HG03097 (cell line): Measurements from ENCODE around the gene OR13C9.
"Not testable (repeated sequence)": the region's sequence is repeated elsewhere in the genome, so short reads cannot be mapped to it uniquely, and the experiment has no call there.

Experiments
- ATAC-seq: cut with Tn5 transposase; IDR thresholded peaks from one replicate; pipeline ENCODE4 v1.9.1; 2021; ENCODE audit not compliant: unreplicated experiment, low FRiP score

The OR13C9 gene, protein sequence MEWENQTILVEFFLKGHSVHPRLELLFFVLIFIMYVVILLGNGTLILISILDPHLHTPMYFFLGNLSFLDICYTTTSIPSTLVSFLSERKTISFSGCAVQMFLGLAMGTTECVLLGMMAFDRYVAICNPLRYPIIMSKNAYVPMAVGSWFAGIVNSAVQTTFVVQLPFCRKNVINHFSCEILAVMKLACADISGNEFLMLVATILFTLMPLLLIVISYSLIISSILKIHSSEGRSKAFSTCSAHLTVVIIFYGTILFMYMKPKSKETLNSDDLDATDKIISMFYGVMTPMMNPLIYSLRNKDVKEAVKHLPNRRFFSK

DNA sequence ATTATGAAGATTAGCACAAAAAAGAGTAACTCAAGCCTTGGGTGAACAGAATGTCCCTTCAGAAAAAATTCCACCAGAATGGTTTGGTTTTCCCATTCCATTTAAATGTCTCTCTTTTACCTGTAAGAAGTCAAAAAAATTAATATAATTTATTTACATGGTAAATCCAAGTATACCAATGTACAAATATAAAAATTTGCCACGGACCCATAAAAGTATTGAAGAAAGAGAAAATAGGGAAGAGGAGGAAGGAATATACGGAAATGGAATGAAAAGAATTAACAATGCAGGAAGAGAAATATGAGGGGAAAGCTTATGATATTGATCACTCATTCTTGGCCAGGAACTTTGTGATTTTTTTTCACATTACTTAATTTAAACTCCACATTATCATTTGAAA lies at the start of gene OR13C9:
Gene OR13C9, minus strand, starts transcription at position 101 of the 400 bp plus-strand sequence. Its CDS starts 0 bp downstream, at position 101.
- ATAC-seq = no peak

DNA sequence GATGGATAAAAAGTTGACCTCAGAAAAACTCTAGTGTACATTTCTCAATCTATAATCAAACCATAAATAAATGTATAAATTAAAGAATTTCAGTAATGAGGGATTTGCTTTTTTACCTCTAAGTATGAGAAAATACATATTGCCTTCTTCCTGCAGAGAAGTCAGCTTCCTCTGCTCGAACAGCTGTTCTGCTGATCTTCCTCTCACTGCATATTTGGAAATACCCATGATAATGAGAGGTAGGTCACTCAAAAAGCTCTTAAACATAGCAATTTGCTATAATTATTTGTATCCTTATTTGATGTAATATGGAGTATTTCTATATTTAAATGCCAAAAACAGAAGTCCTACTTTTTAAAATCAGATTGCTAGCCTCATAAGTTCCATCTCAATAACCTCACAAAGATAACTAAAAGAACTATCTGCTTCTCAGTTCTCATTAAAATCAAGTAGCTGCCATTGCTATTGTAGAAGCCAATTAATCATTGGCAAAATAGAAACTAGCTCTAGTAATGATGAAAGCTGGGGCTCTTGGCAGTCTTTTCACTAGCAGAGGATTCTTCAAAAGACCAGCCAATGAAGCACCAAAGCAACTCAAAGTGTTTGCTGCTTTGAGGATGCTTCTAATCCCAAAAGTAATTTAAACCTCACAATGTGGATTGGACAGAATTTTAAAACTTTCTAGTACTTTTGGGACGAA lies 40.6 kb upstream of the OR13C9 start:
- no peak for ATAC-seq

DNA sequence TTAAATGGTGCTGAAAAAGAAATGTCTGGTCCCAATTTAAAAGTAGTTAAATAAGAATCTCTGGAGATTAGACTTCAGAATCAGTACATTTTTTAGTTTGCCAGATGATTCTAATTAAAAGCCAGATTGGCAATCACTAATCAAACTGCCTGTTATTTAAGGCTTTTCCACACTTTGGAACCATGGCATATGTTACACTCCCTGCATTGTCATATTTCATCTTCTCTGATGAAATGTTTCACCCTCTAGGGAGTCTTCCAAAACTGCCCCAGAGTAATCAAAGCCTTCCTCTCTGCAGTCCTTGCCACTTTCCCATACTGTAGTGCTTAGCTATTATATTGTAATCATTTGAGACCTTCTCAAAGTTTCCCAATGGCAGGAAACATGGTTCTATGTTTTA lies 17.5 kb upstream of the OR13C9 start:
- no peak for ATAC-seq

DNA sequence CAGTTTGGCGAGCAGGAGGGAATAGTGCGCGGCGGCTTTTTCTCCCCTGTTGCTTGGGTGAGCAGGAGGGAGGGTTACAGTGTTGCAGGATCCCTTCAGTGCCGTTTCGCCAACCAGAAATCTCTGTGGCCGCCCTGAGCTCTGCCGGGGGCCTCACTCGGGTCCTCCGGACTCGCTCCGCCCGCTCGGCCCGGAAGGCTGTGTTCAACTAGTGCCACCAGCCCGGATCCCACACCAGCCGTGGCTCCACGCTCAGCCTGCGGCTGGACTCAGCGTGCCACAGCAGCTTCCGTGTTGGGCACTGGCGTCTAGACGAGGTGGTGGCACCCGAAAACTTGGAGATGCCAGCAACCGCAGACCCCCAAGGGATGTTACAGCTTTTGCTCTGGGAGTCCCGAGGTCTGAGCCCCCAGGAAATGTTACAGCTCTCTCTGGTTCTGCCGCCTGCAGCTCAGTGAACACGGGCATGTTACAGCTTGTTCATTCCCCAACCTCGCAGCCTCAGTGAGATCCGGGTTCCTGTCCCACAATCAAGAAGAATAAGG lies 16.0 kb upstream of the OR13C9 start:
- no peak for ATAC-seq

DNA sequence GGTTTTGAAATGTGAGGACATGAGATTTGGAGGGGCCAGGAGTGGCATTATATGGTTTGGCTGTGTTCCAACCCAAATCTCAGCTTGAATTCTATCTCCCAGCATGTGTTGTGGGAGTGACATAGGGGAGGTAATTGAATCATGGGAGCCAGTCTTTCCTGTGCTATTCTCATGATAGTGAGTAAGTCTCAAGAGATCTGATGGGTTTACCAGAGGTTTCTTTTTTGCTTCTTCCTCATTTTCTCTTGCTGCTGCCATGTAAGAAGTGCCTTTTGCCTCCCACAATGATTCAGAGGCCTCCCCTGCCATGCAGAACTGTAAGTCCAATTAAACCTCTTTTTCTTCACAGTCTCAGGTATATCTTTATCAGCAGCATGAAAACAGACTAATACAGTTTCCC lies 8.0 kb upstream of the OR13C9 start:
- not testable (repeated sequence) for ATAC-seq

DNA sequence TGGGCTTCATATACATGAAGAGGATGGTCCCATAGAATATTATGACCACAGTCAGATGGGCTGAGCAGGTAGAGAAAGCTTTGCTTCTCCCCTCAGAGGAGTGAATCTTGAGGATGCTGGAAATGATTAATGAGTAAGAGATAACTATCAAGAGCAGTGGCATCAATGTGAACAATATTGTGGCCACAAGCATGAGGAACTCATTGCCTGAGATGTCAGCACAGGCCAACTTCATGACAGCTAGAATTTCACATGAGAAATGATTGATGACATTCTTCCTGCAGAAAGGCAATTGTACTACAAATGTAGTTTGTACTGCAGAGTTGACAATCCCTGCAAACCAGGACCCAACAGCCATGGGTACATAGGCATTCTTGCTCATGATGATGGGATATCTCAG lies 586 bp downstream of the OR13C9 start:
- no peak for ATAC-seq

DNA sequence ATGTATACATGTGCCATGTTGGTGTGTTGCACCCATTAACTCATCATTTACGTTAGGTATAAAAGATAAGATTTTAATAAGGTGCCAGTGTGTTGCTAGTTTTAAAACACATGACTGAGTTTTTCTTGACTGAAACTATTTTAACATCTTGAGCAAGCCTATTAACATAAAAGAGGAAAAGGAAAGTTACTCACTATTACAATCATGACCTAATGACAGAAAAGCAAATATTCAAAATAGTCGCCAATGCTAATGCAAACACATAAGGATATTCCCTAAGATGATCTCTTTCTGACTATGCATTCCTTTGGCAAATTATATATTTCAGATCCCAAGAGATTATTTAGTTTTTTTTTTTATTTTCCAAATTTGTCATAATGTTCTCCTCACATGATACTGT lies 6.8 kb downstream of the OR13C9 start:
- ATAC-seq = no peak

DNA sequence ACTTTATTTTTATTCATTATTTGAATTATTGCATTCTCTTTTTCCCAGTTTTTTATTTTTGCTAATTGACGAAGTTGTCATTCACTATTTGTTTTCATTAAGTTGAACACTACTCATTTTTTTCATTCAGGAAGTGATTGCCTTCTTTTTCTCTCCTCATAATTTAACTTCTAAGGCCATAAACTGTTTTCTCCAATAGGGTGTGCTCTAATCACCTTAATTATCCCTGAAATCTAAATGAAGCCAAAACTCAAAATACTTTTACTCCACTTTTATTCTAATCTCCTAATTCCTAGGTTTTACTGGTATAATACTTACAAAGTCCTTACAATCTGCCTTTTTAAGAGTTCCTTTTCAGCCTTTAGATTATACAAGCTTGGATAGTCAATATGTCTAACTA lies 9.7 kb downstream of the OR13C9 start:
- no peak for ATAC-seq

DNA sequence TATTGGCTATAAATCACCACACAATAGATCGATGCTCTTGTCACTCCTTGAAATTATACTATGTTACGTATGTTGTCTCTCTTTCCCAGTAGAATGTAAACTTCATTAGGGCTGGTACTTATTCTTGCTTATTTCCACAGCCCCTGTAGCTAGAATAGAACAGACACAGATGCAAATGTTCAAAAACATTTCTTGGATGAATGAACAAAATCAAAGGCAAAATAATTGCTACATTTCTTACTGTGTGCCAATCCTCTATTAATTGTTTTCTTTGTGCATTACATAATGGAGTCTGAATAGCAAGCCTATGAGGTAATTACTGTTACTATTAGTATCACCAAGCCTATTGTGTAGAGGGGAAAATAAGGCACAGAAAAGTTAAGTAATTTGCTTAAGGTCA lies 11.9 kb downstream of the OR13C9 start:
- no peak for ATAC-seq

DNA sequence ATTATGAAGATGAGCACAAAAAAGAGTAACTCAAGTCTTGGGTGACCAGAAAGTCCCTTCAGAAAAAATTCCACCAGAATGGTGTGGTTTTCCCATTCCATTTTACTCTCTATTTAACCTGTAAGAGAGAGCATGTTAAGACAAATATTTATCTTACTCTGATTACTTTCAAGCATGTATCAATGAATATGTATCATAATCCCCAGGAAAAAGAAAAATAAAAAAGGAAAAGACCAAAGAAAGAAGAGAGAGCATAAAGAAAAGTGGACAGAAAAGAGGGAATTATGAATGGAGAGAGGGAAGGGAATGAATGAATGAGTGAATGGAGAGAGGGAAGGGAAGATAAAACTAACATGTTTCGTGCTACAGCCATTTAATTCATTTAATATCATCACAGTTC lies 12.5 kb downstream of the OR13C9 start, which contains the start of gene OR13C2:
Gene OR13C2, minus strand, starts transcription at position 101 of the 400 bp plus-strand sequence. Its CDS starts 0 bp downstream, at position 101.
- not testable (repeated sequence) for ATAC-seq

DNA sequence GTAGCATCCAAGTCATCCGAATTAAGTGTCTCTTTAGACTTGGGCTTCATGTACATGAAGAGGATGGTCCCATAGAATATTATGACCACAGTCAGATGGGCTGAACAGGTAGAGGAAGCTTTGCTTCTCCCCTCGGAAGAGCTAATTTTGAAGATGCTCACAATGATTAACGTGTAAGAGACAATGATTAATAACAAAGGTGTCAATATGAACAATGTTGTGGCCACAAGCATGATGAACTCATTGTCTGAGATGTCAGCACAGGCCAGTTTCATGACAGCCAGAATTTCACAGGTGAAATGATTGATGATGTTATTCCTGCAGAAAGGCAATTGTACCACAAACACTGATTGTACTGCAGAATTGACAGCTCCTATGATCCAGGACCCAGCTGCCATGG lies 13.2 kb downstream of the OR13C9 start:
- no peak for ATAC-seq

DNA sequence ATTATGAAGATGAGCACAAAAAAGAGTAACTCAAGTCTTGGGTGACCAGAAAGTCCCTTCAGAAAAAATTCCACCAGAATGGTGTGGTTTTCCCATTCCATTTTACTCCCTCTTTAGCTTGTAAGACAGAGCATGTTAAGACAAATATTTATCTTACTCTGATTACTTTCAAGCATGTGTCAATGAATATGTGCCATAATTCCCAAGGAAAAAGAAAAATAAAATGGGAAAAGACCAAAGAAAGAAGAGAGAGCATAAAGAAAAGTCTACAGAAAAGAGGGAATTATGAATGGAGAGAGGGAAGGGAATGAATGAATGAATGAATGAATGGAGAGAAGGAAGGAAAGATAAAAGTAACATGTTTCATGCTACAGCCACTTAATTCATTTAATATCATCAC lies 18.7 kb downstream of the OR13C9 start, which contains the start of gene OR13C5:
Gene OR13C5, minus strand, starts transcription at position 101 of the 400 bp plus-strand sequence. Its CDS starts 0 bp downstream, at position 101.
- not testable (repeated sequence) for ATAC-seq

DNA sequence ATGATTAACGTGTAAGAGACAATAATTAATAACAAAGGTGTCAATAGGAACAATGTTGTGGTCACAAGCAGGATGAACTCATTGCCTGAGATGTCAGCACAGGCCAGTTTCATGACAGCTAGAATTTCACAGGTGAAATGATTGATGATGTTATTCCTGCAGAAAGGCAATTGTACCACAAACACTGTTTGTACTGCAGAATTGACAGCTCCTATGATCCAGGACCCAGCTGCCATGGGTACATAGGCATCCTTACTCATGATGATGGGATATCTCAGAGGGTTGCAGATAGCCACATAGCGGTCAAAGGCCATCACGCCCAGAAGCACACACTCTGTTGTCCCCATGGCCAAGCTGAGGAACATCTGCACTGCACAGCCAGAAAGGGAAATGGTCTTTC lies 19.3 kb downstream of the OR13C9 start:
- not testable (repeated sequence) for ATAC-seq

DNA sequence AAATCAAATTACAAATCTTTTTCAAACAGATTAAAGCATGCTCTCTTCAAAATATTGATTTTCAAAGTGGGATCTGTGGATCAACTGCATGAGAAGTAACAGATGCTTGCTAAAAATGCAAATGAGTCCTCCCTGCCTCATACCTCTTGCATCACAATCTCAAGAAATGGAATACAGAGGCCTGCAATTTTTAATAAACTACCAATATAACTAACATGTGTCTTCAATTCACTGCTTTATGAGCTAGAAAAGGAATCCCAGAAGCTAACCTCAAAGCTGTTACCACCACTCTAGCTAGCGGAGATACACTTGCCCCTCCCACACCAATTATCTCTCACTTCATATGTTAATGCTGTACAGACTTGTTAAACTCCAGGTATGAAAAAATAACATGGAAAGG lies 28.4 kb downstream of the OR13C9 start:
- no peak for ATAC-seq

DNA sequence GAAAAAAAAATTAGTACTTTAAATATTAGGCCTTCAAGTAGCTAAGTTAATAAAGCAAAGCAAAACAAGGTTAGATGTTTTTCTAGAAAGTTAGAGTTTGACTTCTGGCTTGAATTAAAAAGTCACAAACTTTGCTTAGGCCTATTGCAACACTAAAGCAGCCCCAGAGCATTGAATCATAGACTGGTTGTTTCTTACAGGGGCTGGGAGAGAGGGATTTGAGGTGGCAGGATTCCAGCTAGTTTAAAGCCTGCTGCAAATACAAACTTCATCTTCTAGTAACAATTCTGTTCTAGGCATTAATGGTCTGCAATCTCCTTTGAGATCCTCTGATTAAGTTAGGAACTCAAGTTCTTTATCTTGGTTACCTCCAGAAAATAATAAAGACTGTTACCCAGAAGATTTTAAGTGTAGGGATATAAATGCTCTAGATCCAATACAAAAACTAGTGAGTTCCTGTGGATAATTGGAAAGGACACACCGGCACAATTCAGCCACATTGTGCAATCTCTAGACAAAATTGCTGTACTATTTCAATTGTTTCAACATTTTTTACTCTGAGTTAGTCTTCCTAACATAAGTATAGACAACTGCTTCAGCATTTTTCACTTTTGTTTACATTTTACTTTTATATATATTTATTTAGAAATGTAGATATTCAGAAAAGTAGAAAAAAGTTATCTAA lies 31.4 kb downstream of the OR13C9 start:
- ATAC-seq = no peak

DNA sequence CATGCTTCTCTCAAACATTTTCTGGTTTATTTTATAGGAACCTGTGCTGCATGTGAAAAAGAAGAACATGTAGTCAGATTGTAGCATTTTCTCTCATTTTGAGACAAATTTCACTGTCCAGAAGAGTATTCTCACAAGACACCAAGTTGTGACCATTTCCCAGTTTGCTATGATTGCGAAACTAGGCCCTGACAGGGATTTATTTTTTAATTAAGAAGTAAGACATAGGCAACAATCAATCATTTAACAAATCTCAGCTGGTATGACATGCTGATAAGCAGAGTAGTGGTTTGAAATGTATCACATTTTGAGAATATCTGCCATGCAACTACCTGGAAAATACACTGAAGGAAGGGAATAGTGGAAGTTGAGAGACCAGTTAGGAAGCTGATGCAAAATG lies 37.4 kb downstream of the OR13C9 start:
- no peak for ATAC-seq

DNA sequence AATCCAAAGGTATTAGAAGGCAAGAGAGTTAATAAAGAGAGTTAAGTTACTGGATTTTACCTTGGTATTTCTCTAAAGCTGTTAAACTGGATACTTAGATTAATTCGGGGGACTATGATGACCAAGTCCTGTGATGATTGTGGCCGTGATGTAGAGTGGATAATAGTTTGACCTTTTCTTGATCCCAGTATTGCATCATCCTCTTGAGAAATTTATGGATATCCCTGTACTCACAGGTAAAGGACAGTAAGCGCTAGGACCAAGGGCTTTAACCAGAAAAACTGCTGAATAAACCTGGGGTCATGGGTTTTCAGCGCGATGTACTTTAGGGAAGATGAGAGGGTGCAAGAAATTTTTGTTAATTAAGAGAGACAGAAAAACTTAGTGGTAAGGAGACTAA lies 40.7 kb downstream of the OR13C9 start:
- ATAC-seq = no peak

DNA sequence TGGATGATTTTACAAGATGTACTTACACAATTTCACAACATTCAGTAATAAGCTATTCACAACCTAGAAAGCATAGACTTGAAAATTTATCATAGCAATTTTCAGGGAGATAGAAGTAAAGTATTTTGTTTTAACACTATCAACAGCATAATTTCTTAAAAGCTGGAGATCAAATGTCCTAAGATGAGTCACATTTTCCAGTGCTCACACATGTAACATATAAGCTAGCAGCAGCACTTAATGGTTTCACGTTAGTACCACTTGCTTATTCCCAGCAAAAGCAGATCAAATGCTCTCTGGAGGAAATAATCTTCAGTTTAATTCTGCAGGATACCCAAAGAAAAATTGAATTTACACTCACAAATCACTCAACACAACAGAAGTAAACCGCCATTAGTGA lies 42.5 kb downstream of the OR13C9 start:
- no peak for ATAC-seq

DNA sequence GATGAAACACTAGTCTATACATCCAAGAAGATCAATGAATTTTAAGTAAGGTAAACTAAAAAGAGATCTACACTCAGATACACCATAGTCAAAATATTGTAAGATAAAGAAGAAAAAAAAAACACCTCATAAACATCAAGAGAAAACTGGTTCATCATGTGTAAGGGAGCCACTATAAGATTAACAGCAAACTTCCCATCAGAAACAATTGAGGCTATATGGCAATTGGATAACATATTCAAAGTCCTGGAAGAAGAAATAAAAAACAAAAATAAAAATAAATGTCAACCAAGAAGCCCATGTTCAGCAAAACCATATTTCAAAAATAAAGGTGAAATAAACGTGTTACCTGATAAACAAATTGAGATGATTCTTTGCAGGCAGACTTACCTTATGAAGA lies 45.4 kb downstream of the OR13C9 start:
- ATAC-seq = no peak

DNA sequence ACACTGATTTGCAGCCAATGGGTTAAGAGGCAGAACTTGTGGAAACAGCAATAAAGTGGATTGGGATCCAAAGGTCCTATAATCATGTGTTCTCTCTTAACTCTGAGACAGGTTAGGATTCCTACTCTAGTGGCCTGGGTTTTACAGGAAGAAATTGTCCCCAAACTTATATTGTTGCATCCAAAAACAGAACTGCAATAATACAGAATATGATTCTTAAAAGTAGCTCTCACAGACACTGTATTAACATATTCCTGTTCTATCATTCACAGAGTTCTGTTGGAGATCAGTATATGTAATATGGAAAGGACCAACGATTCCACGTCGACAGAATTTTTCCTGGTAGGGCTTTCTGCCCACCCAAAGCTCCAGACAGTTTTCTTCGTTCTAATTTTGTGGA lies 49.1 kb downstream of the OR13C9 start, which contains the start of gene OR13C8:
Gene OR13C8, plus strand, starts transcription at position 301 of the 400 bp plus-strand sequence. Its CDS starts 0 bp downstream, at position 301.
- ATAC-seq = no peak
